ENCODE measurements around the gene NF2. TPM values are rescaled to one million over a fixed set of nuclear protein-coding genes. Genes with fewer than 3 reads are reported as not detected.

Gene NF2
- total and polyA plus RNA-seq, 2 experiments from 2014 or later = 14.4 to 54.5 TPM

GRCh38 chr22:29623059-29623458 is 19.6 kb downstream of the NF2 start:
- Histone ChIP-seq H4K20me1 (replicated peaks; ENCODE audit: insufficient read depth) (peaks cover 5% of the 10 kb centered on the region), H3K36me3 (ENCODE audit: insufficient read depth) (no peaks in the 10 kb centered on the region), H3K4me2 (no peak overlapping the region), H3K27ac (ENCODE audit: low read depth) (no peak overlapping the region), H3K4me3 (no peak overlapping the region), H3K79me2 (replicated peaks; ENCODE audit: insufficient read depth) (peaks cover 46% of the 10 kb centered on the region), H2AFZ (no peak overlapping the region), H3F3A (replicated peaks; ENCODE audit: low read depth) (no peaks in the 10 kb centered on the region), H3K27me3 (ENCODE audit: insufficient read depth) (no peaks in the 10 kb centered on the region), H3K4me1 (ENCODE audit: insufficient read depth) (peaks cover 21% of the 10 kb centered on the region), H3K9me2 (ENCODE audit: insufficient read depth) (no peaks in the 10 kb centered on the region)
- ATAC-seq (no peak), DNase-seq (ENCODE audit: low spot score) (no peak)
- Mint-ChIP-seq H3K27me3 (ENCODE audit: insufficient read depth, low read depth, poor library complexity) (peaks cover 4% of the 10 kb centered on the region), H3K36me3 (ENCODE audit: low read depth) (no peaks in the 10 kb centered on the region), H3K9me3 (no peaks in the 10 kb centered on the region), H3K27ac (peak overlapping the region; percentile 30), H3K4me3 (no peak overlapping the region), H3K4me1 (peaks cover 40% of the 10 kb centered on the region)
- TF ChIP-seq CREB1 (CRISPR knock-in tag; IDR thresholded peaks at IDR 0.05; ENCODE audit: low read depth) (no peak), ZNF331 (CRISPR knock-in tag; IDR thresholded peaks at IDR 0.05; ENCODE audit: low read depth) (no peak), ZNF114 (CRISPR knock-in tag; IDR thresholded peaks at IDR 0.05) (no peak), ZNF462 (CRISPR knock-in tag; IDR thresholded peaks at IDR 0.05) (no peak), JUNB (IDR thresholded peaks at IDR 0.05; ENCODE audit: unreplicated experiment) (no peak), REST (IDR thresholded peaks at IDR 0.05; ENCODE audit: unreplicated experiment) (no peak), NANOG (IDR thresholded peaks at IDR 0.05; ENCODE audit: borderline replicate concordance) (no peak), POLR2AphosphoS5 (IDR thresholded peaks at IDR 0.05; ENCODE audit: low read depth) (no peak), EZH2 (IDR thresholded peaks at IDR 0.05; ENCODE audit: low read depth, unreplicated experiment) (no peak), EZH2phosphoT487 (IDR thresholded peaks at IDR 0.05; ENCODE audit: unreplicated experiment) (no peak), STAT1 (IDR thresholded peaks at IDR 0.05; ENCODE audit: unreplicated experiment) (no peak)
- TF ChIP-seq, protein P1, sequence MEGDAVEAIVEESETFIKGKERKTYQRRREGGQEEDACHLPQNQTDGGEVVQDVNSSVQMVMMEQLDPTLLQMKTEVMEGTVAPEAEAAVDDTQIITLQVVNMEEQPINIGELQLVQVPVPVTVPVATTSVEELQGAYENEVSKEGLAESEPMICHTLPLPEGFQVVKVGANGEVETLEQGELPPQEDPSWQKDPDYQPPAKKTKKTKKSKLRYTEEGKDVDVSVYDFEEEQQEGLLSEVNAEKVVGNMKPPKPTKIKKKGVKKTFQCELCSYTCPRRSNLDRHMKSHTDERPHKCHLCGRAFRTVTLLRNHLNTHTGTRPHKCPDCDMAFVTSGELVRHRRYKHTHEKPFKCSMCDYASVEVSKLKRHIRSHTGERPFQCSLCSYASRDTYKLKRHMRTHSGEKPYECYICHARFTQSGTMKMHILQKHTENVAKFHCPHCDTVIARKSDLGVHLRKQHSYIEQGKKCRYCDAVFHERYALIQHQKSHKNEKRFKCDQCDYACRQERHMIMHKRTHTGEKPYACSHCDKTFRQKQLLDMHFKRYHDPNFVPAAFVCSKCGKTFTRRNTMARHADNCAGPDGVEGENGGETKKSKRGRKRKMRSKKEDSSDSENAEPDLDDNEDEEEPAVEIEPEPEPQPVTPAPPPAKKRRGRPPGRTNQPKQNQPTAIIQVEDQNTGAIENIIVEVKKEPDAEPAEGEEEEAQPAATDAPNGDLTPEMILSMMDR (conservative IDR thresholded peaks at IDR 0.05; ENCODE audit: low read depth in 2 of 2) = no peak
- TF ChIP-seq, protein P2, sequence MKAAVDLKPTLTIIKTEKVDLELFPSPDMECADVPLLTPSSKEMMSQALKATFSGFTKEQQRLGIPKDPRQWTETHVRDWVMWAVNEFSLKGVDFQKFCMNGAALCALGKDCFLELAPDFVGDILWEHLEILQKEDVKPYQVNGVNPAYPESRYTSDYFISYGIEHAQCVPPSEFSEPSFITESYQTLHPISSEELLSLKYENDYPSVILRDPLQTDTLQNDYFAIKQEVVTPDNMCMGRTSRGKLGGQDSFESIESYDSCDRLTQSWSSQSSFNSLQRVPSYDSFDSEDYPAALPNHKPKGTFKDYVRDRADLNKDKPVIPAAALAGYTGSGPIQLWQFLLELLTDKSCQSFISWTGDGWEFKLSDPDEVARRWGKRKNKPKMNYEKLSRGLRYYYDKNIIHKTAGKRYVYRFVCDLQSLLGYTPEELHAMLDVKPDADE (IDR thresholded peaks at IDR 0.05) = no peak
